Panc1 (cell line): ENCODE results near the gene ANKRD49.

Experiments
- POLR2AphosphoS5 ChIP-seq: IDR thresholded peaks from 2 replicates; pipeline ENCODE4 v1.6.1; 2012; ENCODE audit warnings: mild to moderate bottlenecking, low read depth, low read length, moderate library complexity
- SIN3A ChIP-seq: IDR thresholded peaks from 2 replicates; pipeline ENCODE4 v1.6.1; 2012; ENCODE audit warnings: low read depth, mild to moderate bottlenecking, low read length, moderate library complexity, borderline replicate concordance; ENCODE audit not compliant: insufficient read depth
- TCF7L2 ChIP-seq: IDR thresholded peaks from 2 replicates; pipeline ENCODE4 v1.6.1; 2011; ENCODE audit warnings: mild to moderate bottlenecking, low read depth, low read length, inconsistent platforms
- TF ChIP-seq, protein P1 (sequence below): fragments of 450-650 bp; IDR thresholded peaks from 2 replicates; pipeline ENCODE4 v1.5.1; 2017; ENCODE audit warnings: mild to moderate bottlenecking
- TF ChIP-seq, protein P2 (sequence below), 2 experiments: IDR thresholded peaks; 2 replicates each; pipeline ENCODE4 v1.6.1; 2011 to 2012; ENCODE audit warnings: low read depth in 2 of 2, control low read depth in 1 of 2, low read length in 1 of 2, mild to moderate bottlenecking in 1 of 2, moderate library complexity in 1 of 2; ENCODE audit not compliant: insufficient read depth in 1 of 2

DNA sequence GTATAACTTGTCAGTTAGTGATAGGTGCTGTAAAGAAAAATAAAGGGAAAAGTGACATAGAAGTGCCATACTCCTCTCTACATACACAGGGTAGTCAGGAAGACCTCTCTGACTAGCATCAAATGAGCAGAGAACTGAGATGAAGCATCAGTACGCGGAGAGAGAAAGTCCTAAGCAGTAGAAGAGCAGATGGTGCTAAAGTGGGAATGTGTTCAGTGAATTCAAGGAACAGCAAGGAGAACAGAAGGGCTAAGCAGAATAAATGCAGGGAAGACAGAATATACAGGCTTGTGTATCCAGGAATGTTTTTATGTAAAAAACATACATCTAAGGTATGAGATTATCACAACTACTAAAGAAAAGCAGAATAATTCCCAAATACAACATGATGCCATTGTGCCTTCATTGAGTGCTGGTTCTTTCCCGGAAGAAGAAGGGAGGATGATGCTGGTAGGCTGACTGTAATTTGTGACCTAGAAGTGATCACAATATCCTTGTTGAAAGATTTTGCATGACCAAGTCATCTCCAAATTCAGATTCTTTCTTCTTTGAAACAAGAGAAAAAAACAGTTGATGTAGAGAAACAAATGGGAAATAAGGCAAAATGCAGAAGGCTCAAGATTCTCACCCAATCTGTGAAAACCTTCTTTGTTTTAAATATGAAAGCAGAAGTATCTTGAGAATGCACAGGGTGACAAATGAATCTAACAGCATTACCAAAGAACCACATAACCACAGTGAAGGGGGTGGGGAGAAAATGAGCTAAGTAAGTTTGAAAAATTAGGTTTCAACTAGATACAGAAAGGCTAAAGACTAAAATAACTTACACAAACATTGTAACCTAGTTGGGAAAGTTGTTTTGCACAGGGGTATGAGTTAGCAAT is 20.6 kb upstream of the ANKRD49 start:
- TF ChIP-seq, protein P1, sequence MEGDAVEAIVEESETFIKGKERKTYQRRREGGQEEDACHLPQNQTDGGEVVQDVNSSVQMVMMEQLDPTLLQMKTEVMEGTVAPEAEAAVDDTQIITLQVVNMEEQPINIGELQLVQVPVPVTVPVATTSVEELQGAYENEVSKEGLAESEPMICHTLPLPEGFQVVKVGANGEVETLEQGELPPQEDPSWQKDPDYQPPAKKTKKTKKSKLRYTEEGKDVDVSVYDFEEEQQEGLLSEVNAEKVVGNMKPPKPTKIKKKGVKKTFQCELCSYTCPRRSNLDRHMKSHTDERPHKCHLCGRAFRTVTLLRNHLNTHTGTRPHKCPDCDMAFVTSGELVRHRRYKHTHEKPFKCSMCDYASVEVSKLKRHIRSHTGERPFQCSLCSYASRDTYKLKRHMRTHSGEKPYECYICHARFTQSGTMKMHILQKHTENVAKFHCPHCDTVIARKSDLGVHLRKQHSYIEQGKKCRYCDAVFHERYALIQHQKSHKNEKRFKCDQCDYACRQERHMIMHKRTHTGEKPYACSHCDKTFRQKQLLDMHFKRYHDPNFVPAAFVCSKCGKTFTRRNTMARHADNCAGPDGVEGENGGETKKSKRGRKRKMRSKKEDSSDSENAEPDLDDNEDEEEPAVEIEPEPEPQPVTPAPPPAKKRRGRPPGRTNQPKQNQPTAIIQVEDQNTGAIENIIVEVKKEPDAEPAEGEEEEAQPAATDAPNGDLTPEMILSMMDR: no peak
- no peak for TF ChIP-seq POLR2AphosphoS5
- TF ChIP-seq, protein P2, sequence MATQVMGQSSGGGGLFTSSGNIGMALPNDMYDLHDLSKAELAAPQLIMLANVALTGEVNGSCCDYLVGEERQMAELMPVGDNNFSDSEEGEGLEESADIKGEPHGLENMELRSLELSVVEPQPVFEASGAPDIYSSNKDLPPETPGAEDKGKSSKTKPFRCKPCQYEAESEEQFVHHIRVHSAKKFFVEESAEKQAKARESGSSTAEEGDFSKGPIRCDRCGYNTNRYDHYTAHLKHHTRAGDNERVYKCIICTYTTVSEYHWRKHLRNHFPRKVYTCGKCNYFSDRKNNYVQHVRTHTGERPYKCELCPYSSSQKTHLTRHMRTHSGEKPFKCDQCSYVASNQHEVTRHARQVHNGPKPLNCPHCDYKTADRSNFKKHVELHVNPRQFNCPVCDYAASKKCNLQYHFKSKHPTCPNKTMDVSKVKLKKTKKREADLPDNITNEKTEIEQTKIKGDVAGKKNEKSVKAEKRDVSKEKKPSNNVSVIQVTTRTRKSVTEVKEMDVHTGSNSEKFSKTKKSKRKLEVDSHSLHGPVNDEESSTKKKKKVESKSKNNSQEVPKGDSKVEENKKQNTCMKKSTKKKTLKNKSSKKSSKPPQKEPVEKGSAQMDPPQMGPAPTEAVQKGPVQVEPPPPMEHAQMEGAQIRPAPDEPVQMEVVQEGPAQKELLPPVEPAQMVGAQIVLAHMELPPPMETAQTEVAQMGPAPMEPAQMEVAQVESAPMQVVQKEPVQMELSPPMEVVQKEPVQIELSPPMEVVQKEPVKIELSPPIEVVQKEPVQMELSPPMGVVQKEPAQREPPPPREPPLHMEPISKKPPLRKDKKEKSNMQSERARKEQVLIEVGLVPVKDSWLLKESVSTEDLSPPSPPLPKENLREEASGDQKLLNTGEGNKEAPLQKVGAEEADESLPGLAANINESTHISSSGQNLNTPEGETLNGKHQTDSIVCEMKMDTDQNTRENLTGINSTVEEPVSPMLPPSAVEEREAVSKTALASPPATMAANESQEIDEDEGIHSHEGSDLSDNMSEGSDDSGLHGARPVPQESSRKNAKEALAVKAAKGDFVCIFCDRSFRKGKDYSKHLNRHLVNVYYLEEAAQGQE (IDR thresholded peaks at IDR 0.05; ENCODE audit: insufficient read depth in 1 of 2, low read depth in 2 of 2, low read length in 1 of 2): no peak
- no peak for TF ChIP-seq TCF7L2
- TF ChIP-seq SIN3A: no peak
